ENCODE measurements around the gene AFP. TPM values are rescaled to one million over a fixed set of nuclear protein-coding genes. Genes with fewer than 3 reads are reported as not detected.

The AFP gene
- total and polyA plus RNA-seq, 4 experiments from 2014 or later = not detected

DNA sequence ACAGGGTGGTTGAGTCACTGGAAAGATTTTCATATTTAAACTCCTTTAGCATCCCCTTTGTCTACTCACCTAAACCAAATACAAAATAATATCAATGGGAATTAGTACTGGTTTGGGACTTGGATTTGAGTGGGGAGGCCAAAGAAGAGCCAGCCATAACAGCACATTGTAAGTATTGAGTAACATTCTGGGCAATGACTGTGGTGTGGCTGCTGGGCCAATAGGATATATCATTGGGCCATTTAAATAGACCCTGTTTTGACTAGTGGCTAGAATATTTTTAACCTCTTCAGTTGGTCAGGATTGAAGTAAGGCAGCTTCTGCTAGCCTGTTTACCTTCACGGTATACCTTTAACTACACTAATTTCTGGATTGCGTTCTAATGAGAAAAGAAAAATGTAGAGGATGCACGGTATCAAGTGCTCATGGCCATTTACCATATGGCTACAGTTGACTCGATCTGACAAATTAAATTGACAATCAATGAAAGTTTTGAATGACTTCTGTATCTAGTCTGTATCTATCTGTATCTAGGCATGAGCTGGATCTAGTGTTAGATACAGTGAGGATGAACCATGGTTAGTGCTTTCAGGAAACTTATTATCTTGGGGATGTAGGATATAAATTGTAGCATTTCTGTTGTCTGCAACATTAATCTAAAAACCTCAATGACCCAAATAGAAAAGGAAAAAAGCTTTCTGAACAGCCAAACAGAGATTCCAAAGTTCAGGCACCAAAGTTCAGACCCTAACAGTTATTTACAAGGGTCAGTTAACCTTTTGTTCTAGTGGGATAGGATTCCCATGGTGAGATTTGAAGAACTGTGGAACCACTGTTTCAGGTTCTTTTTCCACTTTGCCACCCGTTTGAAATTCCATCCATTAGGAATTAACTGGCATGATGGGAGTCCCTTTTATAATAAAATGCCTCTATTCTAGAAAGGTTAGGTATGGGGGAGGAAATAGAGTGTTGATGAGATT, 38.7 kb upstream of the AFP start:
- no peak overlapping the region for H3K27ac Mint-ChIP-seq
- Histone ChIP-seq H3K27ac (ENCODE audit: low read depth, low read length) (no peak overlapping the region), H3K4me3 (ENCODE audit: low read length in 2 of 2) (no peak overlapping the region), H3K27me3 (ENCODE audit: insufficient read depth, low read length) (no peaks in the 10 kb centered on the region), H3K9me3 (ENCODE audit: control insufficient read depth in 1 of 2, low read length in 2 of 2) (no peaks in the 10 kb centered on the region), H3K4me1 (ENCODE audit: insufficient read depth, low read length) (no peaks in the 10 kb centered on the region), H3K36me3 (ENCODE audit: insufficient read depth, low read length) (no peaks in the 10 kb centered on the region)
- CTCF ChIA-PET (ENCODE audit: partially characterized antibody) = no interaction called here
- DNase-seq = no peak
- H3K4me1 Mint-ChIP-seq = no peaks in the 10 kb centered on the region
- intact Hi-C loops (cut with micrococcal nuclease) = no loop called here
- H3K4me3 Mint-ChIP-seq = no peak overlapping the region
- POLR2A ChIA-PET (ENCODE audit: partially characterized antibody) = no interaction called here
- H3K27me3 Mint-ChIP-seq = peaks cover 0 to 4% of the 10 kb centered on the region in 2 donors
- no peaks in the 10 kb centered on the region for H3K9me3 Mint-ChIP-seq
- H3K36me3 Mint-ChIP-seq = no peaks in the 10 kb centered on the region

DNA sequence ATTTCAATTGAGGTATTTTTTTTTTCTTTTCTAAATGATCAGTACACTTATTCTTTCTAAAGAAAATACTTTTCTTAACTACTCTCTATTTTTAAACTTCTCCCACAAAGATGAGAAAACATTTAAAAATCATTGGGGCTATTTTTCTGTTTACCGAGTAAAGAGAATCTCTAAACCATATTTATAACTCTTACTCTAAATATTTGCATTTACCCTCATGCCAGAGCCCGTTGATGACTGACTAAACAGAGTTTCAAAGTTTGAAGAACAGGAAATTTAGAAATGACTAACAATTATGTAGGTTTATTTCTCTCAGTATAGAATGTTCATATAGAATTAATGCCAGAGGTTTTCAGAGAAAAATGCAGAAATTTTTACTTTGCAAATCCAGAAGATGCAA, 34.6 kb upstream of the AFP start:
- Mint-ChIP-seq H3K9me3 (no peaks in the 10 kb centered on the region), H3K27ac (no peak overlapping the region), H3K4me1 (no peaks in the 10 kb centered on the region), H3K36me3 (no peaks in the 10 kb centered on the region), H3K4me3 (no peak overlapping the region), H3K27me3 (peaks cover 0 to 1% of the 10 kb centered on the region in 2 donors)
- Histone ChIP-seq H3K36me3 (ENCODE audit: insufficient read depth, low read length) (no peaks in the 10 kb centered on the region), H3K27ac (ENCODE audit: low read depth, low read length) (no peak overlapping the region), H3K27me3 (ENCODE audit: insufficient read depth, low read length) (no peaks in the 10 kb centered on the region), H3K4me1 (ENCODE audit: insufficient read depth, low read length) (no peaks in the 10 kb centered on the region), H3K9me3 (ENCODE audit: control insufficient read depth in 1 of 2, low read length in 2 of 2) (no peaks in the 10 kb centered on the region), H3K4me3 (ENCODE audit: low read length in 2 of 2) (no peak overlapping the region)
- no peak for DNase-seq
- POLR2A ChIA-PET (ENCODE audit: partially characterized antibody) = no interaction called here
- CTCF ChIA-PET (ENCODE audit: partially characterized antibody) = no interaction called here
- intact Hi-C loops (cut with micrococcal nuclease) = no loop called here

DNA sequence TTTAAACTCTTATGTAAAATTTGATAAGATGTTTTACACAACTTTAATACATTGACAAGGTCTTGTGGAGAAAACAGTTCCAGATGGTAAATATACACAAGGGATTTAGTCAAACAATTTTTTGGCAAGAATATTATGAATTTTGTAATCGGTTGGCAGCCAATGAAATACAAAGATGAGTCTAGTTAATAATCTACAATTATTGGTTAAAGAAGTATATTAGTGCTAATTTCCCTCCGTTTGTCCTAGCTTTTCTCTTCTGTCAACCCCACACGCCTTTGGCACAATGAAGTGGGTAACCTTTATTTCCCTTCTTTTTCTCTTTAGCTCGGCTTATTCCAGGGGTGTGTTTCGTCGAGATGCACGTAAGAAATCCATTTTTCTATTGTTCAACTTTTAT, 32.0 kb upstream of the AFP start, which contains the start of gene ALB:
TSS of gene ALB (plus strand) at position 246 of the 400 bp plus-strand sequence. CDS start at position 287, 41 bp downstream.
- H3K9me3 ChIP-seq (ENCODE audit: control insufficient read depth in 1 of 2, low read length in 2 of 2) = no peaks in the 10 kb centered on the region
- CTCF ChIA-PET (ENCODE audit: partially characterized antibody) = no interaction called here
- H3K36me3 ChIP-seq (ENCODE audit: insufficient read depth, low read length) = no peaks in the 10 kb centered on the region
- Mint-ChIP-seq H3K36me3 (no peaks in the 10 kb centered on the region), H3K27ac (no peak within 1 kb of the TSS), H3K9me3 (peaks cover 0 to 3% (median 0%) of the 10 kb centered on the region in 8 donors), H3K4me1 (no peaks in the 10 kb centered on the region), H3K27me3 (no peaks in the 10 kb centered on the region), H3K4me3 (no peak within 1 kb of the TSS)
- no peak within 1 kb of the TSS for H3K27ac ChIP-seq (ENCODE audit: low read depth, low read length)
- H3K27me3 ChIP-seq (ENCODE audit: insufficient read depth, low read length) = no peaks in the 10 kb centered on the region
- no peaks in the 10 kb centered on the region for H3K4me1 ChIP-seq (ENCODE audit: insufficient read depth, low read length)
- intact Hi-C loops (cut with micrococcal nuclease) = no loop called here
- DNase-seq = no peak
- POLR2A ChIA-PET (ENCODE audit: partially characterized antibody) = no interaction called here
- H3K4me3 ChIP-seq (ENCODE audit: low read length in 2 of 2) = no peak within 1 kb of the TSS

DNA sequence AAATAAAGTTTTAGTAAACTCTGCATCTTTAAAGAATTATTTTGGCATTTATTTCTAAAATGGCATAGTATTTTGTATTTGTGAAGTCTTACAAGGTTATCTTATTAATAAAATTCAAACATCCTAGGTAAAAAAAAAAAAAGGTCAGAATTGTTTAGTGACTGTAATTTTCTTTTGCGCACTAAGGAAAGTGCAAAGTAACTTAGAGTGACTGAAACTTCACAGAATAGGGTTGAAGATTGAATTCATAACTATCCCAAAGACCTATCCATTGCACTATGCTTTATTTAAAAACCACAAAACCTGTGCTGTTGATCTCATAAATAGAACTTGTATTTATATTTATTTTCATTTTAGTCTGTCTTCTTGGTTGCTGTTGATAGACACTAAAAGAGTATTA, 31.6 kb upstream of the AFP start:
- no peaks in the 10 kb centered on the region for H3K36me3 ChIP-seq (ENCODE audit: insufficient read depth, low read length)
- H3K27me3 ChIP-seq (ENCODE audit: insufficient read depth, low read length) = no peaks in the 10 kb centered on the region
- H3K27ac ChIP-seq (ENCODE audit: low read depth, low read length) = no peak overlapping the region
- H3K4me1 ChIP-seq (ENCODE audit: insufficient read depth, low read length) = no peaks in the 10 kb centered on the region
- ChIA-PET POLR2A (ENCODE audit: partially characterized antibody) (no interaction called here), CTCF (ENCODE audit: partially characterized antibody) (no interaction called here)
- Mint-ChIP-seq H3K4me3 (no peak overlapping the region), H3K27ac (no peak overlapping the region), H3K36me3 (no peaks in the 10 kb centered on the region), H3K27me3 (no peaks in the 10 kb centered on the region), H3K4me1 (no peaks in the 10 kb centered on the region), H3K9me3 (peaks cover 0 to 3% (median 0%) of the 10 kb centered on the region in 8 donors)
- no peaks in the 10 kb centered on the region for H3K9me3 ChIP-seq (ENCODE audit: control insufficient read depth in 1 of 2, low read length in 2 of 2)
- no peak overlapping the region for H3K4me3 ChIP-seq (ENCODE audit: low read length in 2 of 2)
- intact Hi-C loops (cut with micrococcal nuclease) = no loop called here
- no peak for DNase-seq

DNA sequence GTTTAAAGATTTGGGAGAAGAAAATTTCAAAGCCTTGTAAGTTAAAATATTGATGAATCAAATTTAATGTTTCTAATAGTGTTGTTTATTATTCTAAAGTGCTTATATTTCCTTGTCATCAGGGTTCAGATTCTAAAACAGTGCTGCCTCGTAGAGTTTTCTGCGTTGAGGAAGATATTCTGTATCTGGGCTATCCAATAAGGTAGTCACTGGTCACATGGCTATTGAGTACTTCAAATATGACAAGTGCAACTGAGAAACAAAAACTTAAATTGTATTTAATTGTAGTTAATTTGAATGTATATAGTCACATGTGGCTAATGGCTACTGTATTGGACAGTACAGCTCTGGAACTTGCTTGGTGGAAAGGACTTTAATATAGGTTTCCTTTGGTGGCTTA, 30.9 kb upstream of the AFP start:
- Histone ChIP-seq H3K4me1 (ENCODE audit: insufficient read depth, low read length) (no peaks in the 10 kb centered on the region), H3K27ac (ENCODE audit: low read depth, low read length) (no peak overlapping the region), H3K27me3 (ENCODE audit: insufficient read depth, low read length) (no peaks in the 10 kb centered on the region), H3K9me3 (ENCODE audit: control insufficient read depth in 1 of 2, low read length in 2 of 2) (no peaks in the 10 kb centered on the region), H3K4me3 (ENCODE audit: low read length in 2 of 2) (no peak overlapping the region), H3K36me3 (ENCODE audit: insufficient read depth, low read length) (no peaks in the 10 kb centered on the region)
- Mint-ChIP-seq H3K36me3 (no peaks in the 10 kb centered on the region), H3K27me3 (no peaks in the 10 kb centered on the region), H3K27ac (no peak overlapping the region), H3K4me3 (no peak overlapping the region), H3K9me3 (peaks cover 0 to 3% (median 0%) of the 10 kb centered on the region in 8 donors), H3K4me1 (no peaks in the 10 kb centered on the region)
- CTCF ChIA-PET (ENCODE audit: partially characterized antibody) = no interaction called here
- intact Hi-C loops (cut with micrococcal nuclease) = no loop called here
- POLR2A ChIA-PET (ENCODE audit: partially characterized antibody) = no interaction called here
- DNase-seq = no peak

DNA sequence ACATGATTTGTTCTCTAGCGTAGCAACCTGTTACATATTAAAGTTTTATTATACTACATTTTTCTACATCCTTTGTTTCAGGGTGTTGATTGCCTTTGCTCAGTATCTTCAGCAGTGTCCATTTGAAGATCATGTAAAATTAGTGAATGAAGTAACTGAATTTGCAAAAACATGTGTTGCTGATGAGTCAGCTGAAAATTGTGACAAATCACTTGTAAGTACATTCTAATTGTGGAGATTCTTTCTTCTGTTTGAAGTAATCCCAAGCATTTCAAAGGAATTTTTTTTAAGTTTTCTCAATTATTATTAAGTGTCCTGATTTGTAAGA, 29.5 kb upstream of the AFP start:
- no peak overlapping the region for H3K4me3 ChIP-seq (ENCODE audit: low read length in 2 of 2)
- no peaks in the 10 kb centered on the region for H3K9me3 ChIP-seq (ENCODE audit: control insufficient read depth in 1 of 2, low read length in 2 of 2)
- intact Hi-C loops (cut with micrococcal nuclease) = no loop called here
- no peaks in the 10 kb centered on the region for H3K4me1 ChIP-seq (ENCODE audit: insufficient read depth, low read length)
- Mint-ChIP-seq H3K4me1 (no peaks in the 10 kb centered on the region), H3K27ac (no peak overlapping the region), H3K4me3 (no peak overlapping the region), H3K9me3 (peaks cover 0 to 3% (median 0%) of the 10 kb centered on the region in 8 donors), H3K27me3 (no peaks in the 10 kb centered on the region), H3K36me3 (no peaks in the 10 kb centered on the region)
- no peak overlapping the region for H3K27ac ChIP-seq (ENCODE audit: low read depth, low read length)
- DNase-seq = no peak
- no peaks in the 10 kb centered on the region for H3K36me3 ChIP-seq (ENCODE audit: insufficient read depth, low read length)
- no peaks in the 10 kb centered on the region for H3K27me3 ChIP-seq (ENCODE audit: insufficient read depth, low read length)
- ChIA-PET POLR2A (ENCODE audit: partially characterized antibody) (no interaction called here), CTCF (ENCODE audit: partially characterized antibody) (no interaction called here)

DNA sequence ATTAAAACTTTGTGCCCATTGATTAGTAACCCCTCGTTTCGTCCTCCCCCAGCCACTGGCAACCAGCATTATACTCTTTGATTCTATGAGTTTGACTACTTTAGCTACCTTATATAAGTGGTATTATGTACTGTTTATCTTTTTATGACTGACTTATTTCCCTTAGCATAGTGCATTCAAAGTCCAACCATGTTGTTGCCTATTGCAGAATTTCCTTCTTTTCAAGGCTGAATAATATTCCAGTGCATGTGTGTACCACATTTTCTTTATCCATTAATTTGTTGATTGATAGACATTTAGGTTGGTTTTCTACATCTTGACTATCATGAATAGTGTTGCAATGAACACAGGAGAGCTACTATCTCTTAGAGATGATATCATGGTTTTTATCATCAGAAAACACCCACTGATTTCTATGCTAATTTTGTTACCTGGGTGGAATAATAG, 28.8 kb upstream of the AFP start:
- no peak for DNase-seq
- no peak overlapping the region for H3K4me3 ChIP-seq (ENCODE audit: low read length in 2 of 2)
- no peaks in the 10 kb centered on the region for H3K9me3 ChIP-seq (ENCODE audit: control insufficient read depth in 1 of 2, low read length in 2 of 2)
- CTCF ChIA-PET (ENCODE audit: partially characterized antibody) = no interaction called here
- no peaks in the 10 kb centered on the region for H3K36me3 ChIP-seq (ENCODE audit: insufficient read depth, low read length)
- no peaks in the 10 kb centered on the region for H3K36me3 Mint-ChIP-seq
- peaks cover 0 to 3% (median 0%) of the 10 kb centered on the region in 8 donors for H3K9me3 Mint-ChIP-seq
- H3K4me1 ChIP-seq (ENCODE audit: insufficient read depth, low read length) = no peaks in the 10 kb centered on the region
- no peaks in the 10 kb centered on the region for H3K4me1 Mint-ChIP-seq
- POLR2A ChIA-PET (ENCODE audit: partially characterized antibody) = no interaction called here
- no peak overlapping the region for H3K4me3 Mint-ChIP-seq
- no peak overlapping the region for H3K27ac Mint-ChIP-seq
- no peak overlapping the region for H3K27ac ChIP-seq (ENCODE audit: low read depth, low read length)
- peaks cover 0 to 2% of the 10 kb centered on the region in 2 donors for H3K27me3 Mint-ChIP-seq
- no peaks in the 10 kb centered on the region for H3K27me3 ChIP-seq (ENCODE audit: insufficient read depth, low read length)
- intact Hi-C loops (cut with micrococcal nuclease) = no loop called here
